Ovary (tissue), 9 donors: Measurements from ENCODE around the gene CDC42SE2. TPM values are rescaled to one million over a fixed set of nuclear protein-coding genes. Genes with fewer than 3 reads are reported as not detected.

Experiments used
- DNase-seq, 5 donors: peaks; one replicate each; pipeline ENCODE4 v3.0.0-alpha.2; 2019 to 2020
- H3K27ac ChIP-seq, 2 donors: fragments of 200-600 bp; one replicate each; pipeline versions ENCODE4 v1.5.1 to v1.8.0; 2019 to 2022
- H3K27me3 ChIP-seq: fragments of 200-600 bp; one replicate; pipeline ENCODE4 v1.8.0; 2022
- H3K36me3 ChIP-seq: fragments of 200-600 bp; sonication (generic); one replicate; pipeline ENCODE4 v1.5.1; 2019
- H3K4me1 ChIP-seq: one replicate; pipeline ENCODE4 v1.8.1; 2013; ENCODE audit warnings: mild to moderate bottlenecking, moderate library complexity; ENCODE audit not compliant: insufficient read depth
- H3K4me3 ChIP-seq: fragments of 200-600 bp; sonication (generic); one replicate; pipeline ENCODE4 v1.5.1; 2017
- H3K9me3 ChIP-seq, 2 donors: fragments of 200-600 bp in 1 of 2; sonication (generic) in 1 of 2; one replicate each; pipeline versions ENCODE4 v1.5.1 to v1.8.1; 2013 to 2019; ENCODE audit warnings: mild to moderate bottlenecking in 1 of 2, moderate library complexity in 1 of 2
- EP300 ChIP-seq: sonication (generic); formaldehyde crosslinking; IDR thresholded peaks from one replicate; pipeline ENCODE4 v1.6.1; 2017; ENCODE audit warnings: antibody characterized with exemption
- POLR2A ChIP-seq: fragments of 450-650 bp; IDR thresholded peaks from one replicate; pipeline ENCODE4 v1.6.1; 2017; ENCODE audit warnings: antibody characterized with exemption, mild to moderate bottlenecking, moderate library complexity
- WGBS, 3 donors: extraction: QIAGEN DNeasy Blood & Tissue Kit in 1 of 3; methylation state at CpG; one replicate each; pipeline versions ENCODE4 v1.1.5 to v1.1.7; 2013 to 2017; 5-methylcytosine and 5-hydroxymethylcytosine counted together
- intact Hi-C, 4 donors: fragments of 100-400 bp; cut with DNase I; formaldehyde crosslinking; loops; one replicate each; pipeline versions ENCODE4 v1.11.0 to v1.15.1; 2022 to 2023
- polyA plus RNA-seq, 2 donors: library from polyadenylated mRNA; stranded (reverse); fragments of 200-250 nt in 1 of 2; fragments of 350-450 nt in 1 of 2; fragmentation: Illumina TruSeq in 1 of 2; extraction: RNeasy Lipid Tissue Mini Kit (QIAGEN cat#74804) in 1 of 2; gene quantifications; one replicate each; pipeline ENCODE4 v1.2.3, GENCODE V29; 2013 to 2014
- total RNA-seq, 7 donors: library from RNA; depleted of rRNA in 2 of 7; stranded (reverse); fragments of >200 nt in 2 of 7; fragmentation: NEBNext Ultra II Directional in 3 of 7; extraction: Animal tissue kit (Norgen Biotek cat#: 25700) in 3 of 7; gene quantifications; one replicate each; pipeline versions ENCODE4 v1.1.0 to v1.2.4, GENCODE V29; 2016 to 2023
- TF ChIP-seq, protein P1 (sequence below), 3 donors: fragments of 450-650 bp in 2 of 3; fragments of 200-600 bp in 1 of 3; IDR thresholded peaks; one replicate each; pipeline versions ENCODE4 v1.5.1 to v1.8.0; 2016 to 2022; ENCODE audit warnings: antibody characterized with exemption in 3 of 3, mild to moderate bottlenecking in 1 of 3
- donor health status: DM: no; HTN: no; CAD: no; lungs with moderate emphysema.
- donor health status: DM: no; HTN: no; CAD: no.
- donor health status: Bipolar disorder and iron deficiency.
- donor health status: DM: yes; HTN: yes; CAD: no.
- donor health status: DM: no; HTN: no; CAD: no.
- donor health status: DM: yes; HTN: yes; CAD: no.

Gene CDC42SE2
- total and polyA plus RNA-seq, 9 donors, result 18.0 to 37.6 (median 23.7) TPM

DNA sequence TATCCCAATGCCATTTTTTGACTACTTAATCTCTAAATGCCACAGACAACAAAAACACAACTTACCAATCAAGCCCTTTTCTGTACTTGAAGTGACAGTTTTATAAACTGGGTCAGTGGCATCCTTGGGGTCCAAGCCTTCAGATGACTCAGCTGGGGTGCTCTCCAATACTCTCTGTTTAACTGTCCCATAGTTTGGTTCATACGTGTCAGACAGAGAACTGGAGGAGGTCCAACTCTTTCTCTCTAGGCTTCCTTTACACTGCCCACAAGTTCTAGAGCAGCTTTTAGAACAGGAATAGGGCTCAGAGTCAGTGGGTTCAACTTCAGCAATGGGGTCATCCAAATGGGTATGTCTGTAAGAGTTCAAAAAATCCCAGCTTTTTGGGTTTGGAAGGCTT is 166.9 kb downstream of the CDC42SE2 start:
- WGBS, 3 donors, result 65 to 79% (median 67%) methylated on average over 1 of the region's 1 CpG
- Histone ChIP-seq H3K36me3 (peaks cover 4% of the 10 kb centered on the region), H3K9me3 (no peaks in the 10 kb centered on the region), H3K4me1 (no peaks in the 10 kb centered on the region), H3K27ac (no peak overlapping the region), H3K27me3 (no peaks in the 10 kb centered on the region), H3K4me3 (no peak overlapping the region)
- intact Hi-C loops, result no loop called here
- no peak for DNase-seq
- TF ChIP-seq, protein P1, sequence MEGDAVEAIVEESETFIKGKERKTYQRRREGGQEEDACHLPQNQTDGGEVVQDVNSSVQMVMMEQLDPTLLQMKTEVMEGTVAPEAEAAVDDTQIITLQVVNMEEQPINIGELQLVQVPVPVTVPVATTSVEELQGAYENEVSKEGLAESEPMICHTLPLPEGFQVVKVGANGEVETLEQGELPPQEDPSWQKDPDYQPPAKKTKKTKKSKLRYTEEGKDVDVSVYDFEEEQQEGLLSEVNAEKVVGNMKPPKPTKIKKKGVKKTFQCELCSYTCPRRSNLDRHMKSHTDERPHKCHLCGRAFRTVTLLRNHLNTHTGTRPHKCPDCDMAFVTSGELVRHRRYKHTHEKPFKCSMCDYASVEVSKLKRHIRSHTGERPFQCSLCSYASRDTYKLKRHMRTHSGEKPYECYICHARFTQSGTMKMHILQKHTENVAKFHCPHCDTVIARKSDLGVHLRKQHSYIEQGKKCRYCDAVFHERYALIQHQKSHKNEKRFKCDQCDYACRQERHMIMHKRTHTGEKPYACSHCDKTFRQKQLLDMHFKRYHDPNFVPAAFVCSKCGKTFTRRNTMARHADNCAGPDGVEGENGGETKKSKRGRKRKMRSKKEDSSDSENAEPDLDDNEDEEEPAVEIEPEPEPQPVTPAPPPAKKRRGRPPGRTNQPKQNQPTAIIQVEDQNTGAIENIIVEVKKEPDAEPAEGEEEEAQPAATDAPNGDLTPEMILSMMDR (IDR thresholded peaks at IDR 0.05), result no peak
- TF ChIP-seq POLR2A (no peak), EP300 (no peak)

DNA sequence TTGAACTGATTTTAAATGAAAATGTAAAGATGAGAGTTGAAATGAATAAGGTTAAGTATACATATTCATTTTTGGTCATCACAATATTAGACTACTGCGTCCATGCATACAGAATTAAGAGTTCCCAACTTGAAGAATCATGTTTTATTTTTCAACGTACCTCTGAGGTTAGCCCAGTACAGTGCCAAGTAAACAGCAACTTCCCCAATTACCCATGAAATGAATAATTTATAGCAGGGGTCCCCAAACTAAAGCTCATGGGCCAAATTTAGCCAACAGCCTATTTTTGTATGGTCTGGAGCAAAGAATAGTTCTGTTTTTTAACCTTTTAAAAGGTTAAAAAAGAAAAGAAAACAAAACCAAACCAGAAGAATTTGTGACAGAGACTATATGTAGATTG is 167.9 kb downstream of the CDC42SE2 start:
- TF ChIP-seq, protein P1 (IDR thresholded peaks at IDR 0.05), result no peak
- no peak for TF ChIP-seq POLR2A
- no peak for TF ChIP-seq EP300
- Histone ChIP-seq H3K4me1 (no peaks in the 10 kb centered on the region), H3K36me3 (peaks cover 4% of the 10 kb centered on the region), H3K27me3 (no peaks in the 10 kb centered on the region), H3K4me3 (no peak overlapping the region), H3K9me3 (no peaks in the 10 kb centered on the region), H3K27ac (no peak overlapping the region)
- DNase-seq, result no peak
- intact Hi-C loops, result no loop called here
- 78 to 81% (median 78%) methylated on average over 2 of the region's 2 CpGs for whole genome bisulfite sequencing, 3 donors

DNA sequence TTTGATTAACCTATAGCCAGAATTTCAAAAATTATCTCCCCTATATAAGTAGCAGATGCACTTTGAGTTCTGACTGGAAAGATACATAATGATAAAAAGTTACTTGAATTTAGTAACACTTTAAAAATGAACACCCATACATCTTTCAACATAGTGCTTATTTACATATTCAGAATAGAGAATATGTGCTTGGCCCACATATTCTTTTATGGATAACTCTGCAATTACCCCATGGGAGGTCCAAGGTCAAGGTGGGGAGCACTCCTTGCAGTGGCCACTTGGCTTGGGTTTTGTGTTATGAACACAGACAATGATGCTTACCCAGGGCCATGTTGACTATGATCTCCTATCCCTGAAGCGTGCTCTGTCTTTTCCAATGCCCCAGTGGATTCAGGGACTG is 169.3 kb downstream of the CDC42SE2 start:
- intact Hi-C loops, result no loop called here
- Histone ChIP-seq H3K4me3 (no peak overlapping the region), H3K9me3 (no peaks in the 10 kb centered on the region), H3K4me1 (no peaks in the 10 kb centered on the region), H3K36me3 (peaks cover 4% of the 10 kb centered on the region), H3K27me3 (no peaks in the 10 kb centered on the region), H3K27ac (no peak overlapping the region)
- WGBS, 3 donors, result 91 to 98% (median 93%) methylated on average over 1 of the region's 1 CpG
- no peak for DNase-seq
- TF ChIP-seq EP300, result no peak
- TF ChIP-seq POLR2A, result no peak
- TF ChIP-seq, protein P1 (IDR thresholded peaks at IDR 0.05), result no peak

DNA sequence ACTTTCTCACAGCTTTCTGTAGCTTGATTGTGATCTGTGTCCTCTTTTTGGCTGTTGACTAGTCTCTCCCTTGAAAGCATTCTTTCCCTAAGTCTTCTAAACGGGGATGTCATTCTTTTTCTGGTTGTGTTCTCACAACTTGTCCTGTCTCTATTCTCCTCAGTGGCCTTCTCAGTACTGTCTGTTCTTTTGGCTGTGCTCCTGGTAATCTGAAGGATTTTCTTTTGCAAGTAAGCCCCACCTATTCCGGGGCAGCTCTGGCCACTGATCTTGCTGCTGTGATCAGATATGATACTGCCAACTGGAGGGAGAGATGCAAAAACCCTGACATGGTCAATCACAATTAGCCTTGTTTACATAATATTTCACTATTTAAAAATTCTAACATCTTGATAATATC is 172.2 kb downstream of the CDC42SE2 start:
- 45 to 64% (median 61%) methylated on average over 2 of the region's 2 CpGs for WGBS, 3 donors
- DNase-seq, result no peak
- Histone ChIP-seq H3K36me3 (no peaks in the 10 kb centered on the region), H3K4me1 (no peaks in the 10 kb centered on the region), H3K9me3 (no peaks in the 10 kb centered on the region), H3K27ac (no peak overlapping the region), H3K4me3 (no peak overlapping the region), H3K27me3 (no peaks in the 10 kb centered on the region)
- intact Hi-C loops, result no loop called here
- TF ChIP-seq POLR2A, result no peak
- TF ChIP-seq, protein P1 (IDR thresholded peaks at IDR 0.05), result no peak
- TF ChIP-seq EP300, result no peak

DNA sequence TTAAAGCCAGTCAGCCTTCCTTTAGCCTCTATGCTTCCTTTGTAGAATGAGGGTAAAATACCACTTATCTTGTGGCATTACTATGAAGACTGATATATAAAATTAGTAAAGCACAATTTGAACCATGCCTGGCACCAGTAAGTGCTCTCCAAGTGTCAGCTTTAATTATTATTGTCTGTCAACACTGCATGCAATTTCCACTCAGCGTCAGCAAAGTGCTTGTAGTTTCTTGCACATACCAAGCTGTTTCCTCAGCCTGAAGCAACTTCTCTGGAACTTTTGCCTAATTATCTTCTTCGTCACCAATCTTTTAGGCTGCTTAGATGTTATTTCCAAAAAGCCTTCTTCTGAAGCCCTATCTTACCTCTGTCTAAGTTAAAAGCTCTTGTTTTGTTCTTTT is 177.3 kb downstream of the CDC42SE2 start:
- Histone ChIP-seq H3K9me3 (no peaks in the 10 kb centered on the region), H3K36me3 (no peaks in the 10 kb centered on the region), H3K4me3 (no peak overlapping the region), H3K27me3 (no peaks in the 10 kb centered on the region), H3K4me1 (no peaks in the 10 kb centered on the region), H3K27ac (no peak overlapping the region)
- intact Hi-C loops, result no loop called here
- 74 to 81% (median 80%) methylated on average over 2 of the region's 2 CpGs for WGBS, 3 donors
- DNase-seq, result no peak
- TF ChIP-seq EP300 (no peak), POLR2A (no peak)
- TF ChIP-seq, protein P1 (IDR thresholded peaks at IDR 0.05), result no peak
